Anterior cingulate cortex (tissue), 58 donors: ENCODE data around the gene SLC22A1.
"Not testable (repeated sequence)": the region's sequence is repeated elsewhere in the genome, so short reads cannot be mapped to it uniquely, and the experiment has no call there.

Experiments
- DNase-seq, 58 donors: peaks; one replicate each; lab custom pipeline; 2025; lab: John Stamatoyannopoulos, UW

SLC22A1 gene

DNA sequence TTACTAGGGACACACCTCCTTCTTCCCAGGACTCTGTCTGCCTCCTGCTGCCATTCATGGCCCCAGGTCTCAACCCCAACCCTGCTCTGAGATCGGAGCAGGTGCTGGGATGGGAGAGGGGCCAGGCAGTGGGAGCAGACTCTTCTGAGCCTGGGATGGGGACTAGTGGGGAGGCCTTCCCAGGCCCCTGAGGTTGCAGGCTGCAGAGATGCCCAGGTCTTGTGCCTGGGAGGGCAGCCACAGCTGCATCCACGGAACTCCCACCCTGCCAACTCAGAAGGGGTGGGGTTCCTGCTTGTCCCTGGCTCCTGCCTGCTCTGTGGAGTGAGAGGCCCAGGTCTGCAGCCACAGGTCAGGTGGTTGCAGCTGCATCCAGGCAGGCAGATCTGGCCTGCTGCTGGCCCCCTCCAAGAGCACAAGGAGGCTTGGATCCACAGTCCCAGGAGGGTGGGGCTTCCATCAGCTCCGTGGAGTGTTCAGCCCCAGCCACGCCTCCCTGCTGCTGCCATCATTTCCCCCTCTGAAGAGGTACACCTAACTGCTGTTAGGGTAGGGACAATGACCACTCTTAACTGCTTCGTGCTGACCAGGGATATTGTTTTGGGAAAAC is 2.9 kb upstream of the SLC22A1 start:
- DNase-seq, result no peak

DNA sequence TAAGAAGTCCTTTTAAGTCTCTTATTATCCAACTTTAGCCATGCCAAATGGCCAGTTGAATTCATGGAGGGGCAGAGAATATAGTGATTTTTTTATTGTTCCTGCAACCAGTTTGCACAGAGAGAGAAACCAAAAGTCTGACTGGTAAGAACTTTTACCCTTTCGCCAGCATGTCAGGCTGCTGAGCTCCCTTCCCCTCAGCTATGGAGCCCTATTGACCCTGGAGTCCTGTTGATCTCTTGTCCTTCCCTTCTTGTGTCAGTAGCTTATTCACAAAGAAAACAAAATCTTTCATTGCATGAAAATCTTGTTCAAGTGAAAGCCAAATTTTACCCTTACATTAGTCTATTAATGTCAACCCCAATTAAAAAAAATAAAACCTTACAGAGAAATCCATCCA is 1.5 kb upstream of the SLC22A1 start:
- no peak for DNase-seq

DNA sequence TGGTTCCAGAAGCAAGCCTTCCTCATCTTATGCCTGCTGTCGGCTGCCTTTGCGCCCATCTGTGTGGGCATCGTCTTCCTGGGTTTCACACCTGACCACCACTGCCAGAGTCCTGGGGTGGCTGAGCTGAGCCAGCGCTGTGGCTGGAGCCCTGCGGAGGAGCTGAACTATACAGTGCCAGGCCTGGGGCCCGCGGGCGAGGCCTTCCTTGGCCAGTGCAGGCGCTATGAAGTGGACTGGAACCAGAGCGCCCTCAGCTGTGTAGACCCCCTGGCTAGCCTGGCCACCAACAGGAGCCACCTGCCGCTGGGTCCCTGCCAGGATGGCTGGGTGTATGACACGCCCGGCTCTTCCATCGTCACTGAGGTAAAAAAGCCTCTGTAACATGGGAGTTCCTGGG is 366 bp downstream of the SLC22A1 start:
- DNase-seq, result no peak

DNA sequence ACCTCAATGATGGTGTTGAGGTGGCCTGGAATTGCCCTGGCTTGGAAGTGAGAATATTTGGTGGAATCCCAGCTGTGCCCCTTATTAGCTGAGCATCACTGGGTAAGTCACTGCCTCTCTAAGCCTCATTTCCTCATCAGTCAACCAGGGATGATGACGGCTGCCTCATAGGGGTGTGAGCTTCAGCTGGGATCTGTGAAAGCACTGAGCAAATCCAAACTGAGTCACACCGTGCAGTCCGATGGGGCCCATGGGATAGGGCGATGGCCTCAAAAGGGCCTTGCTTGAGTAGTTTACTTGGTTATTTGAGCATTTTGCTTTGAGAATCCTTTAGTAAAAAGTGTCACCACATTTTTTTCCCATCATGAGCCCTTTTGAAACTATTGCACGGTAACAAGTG is 1.1 kb downstream of the SLC22A1 start:
- DNase-seq, result no peak

DNA sequence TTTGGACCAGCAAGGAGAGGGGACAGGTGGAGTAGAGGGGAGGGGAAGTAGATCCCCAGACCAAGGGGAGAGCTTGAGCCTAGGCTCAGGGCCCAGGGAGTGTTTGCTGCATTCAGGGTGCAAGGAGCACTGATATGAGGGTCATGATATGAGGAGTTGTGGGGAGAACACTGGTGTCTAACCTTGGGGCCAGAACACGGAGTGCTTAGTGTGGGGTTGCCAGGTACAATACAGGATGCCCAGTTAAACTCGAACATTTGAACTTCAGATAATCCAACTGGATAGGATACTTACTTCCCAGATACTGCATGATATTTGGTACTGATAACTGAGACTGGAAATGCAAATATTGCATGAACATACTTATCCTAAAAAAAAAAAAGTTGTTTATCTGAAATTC is 2.4 kb downstream of the SLC22A1 start:
- DNase-seq, result no peak

DNA sequence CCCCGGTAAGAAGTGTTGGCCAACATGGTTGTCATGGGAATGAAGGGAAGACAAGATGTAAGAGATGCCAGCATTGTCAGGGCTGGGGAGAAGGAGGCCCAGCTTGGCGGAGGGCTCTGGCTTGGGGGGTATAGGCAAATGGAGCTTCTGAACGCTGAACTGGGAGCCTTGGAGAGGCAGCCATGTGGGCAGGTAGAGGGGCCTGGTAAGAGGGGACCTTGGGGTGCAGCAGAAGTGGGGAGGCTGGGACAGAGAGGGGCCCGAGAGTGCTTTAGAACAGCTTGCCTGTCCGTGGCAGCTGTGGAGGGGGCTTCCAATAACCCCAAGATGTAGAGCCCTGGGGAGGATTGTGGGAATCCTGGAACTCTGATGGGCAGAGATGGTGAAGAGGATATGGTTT is 3.0 kb downstream of the SLC22A1 start:
- no peak for DNase-seq

DNA sequence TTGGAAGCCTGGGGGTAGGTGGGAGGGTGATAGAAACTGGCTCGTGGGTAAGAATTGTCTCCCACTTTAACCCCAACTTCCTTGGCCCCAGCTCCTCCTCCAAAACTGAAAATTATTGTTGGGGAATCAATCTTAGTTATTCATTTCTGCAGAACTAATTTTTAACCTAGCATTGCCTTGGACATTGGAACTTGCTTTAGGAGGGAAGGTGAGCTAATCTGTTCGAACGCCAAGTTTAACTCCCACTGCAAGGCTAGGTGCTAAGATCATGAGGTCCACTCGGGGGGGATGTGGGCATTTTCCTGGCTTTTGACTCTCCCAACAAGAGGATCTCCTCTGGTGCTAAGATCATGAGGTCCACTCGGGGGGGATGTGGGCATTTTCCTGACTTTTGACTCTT is 3.5 kb downstream of the SLC22A1 start:
- DNase-seq, result not testable (repeated sequence)

DNA sequence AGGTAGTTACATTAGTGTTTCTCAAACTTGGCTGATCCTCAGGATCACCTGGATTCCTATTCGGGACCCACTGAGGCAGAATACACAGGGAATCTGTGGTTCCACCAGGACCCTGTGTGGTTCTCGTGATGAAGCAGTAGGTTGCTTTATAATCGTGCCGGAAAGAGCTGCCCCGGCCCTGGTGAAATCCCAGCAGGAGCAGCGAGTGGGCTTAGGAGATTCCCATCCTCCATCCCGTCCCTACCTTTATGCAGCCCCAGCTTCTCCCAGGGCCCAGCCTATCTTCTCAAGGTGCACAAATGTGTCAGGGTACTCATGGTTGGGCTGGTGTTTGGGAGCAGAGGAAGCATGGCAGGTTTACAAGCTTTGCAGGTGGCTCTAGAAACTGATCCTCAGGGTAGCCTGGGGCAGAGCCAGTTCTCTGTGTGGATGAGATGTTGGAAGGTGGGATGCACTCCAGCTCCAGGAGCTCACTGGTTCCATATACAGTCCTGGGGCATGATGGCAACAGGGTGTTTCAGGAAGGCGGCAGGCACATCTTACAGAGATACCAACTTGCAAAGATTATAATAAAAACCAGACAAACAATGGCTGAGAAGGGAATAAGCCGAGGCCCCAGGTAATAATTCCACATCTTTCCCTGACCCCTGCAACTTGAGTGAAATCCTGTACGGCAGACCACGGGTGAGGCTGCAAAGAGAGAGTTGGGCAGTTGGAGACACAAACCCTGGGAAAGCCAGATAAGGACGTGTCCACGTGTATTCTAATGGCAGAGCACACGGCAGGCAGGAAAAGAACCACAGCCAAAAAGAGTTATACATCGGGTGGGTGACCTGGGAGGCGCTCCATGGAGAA is 5.9 kb downstream of the SLC22A1 start:
- no peak for DNase-seq

DNA sequence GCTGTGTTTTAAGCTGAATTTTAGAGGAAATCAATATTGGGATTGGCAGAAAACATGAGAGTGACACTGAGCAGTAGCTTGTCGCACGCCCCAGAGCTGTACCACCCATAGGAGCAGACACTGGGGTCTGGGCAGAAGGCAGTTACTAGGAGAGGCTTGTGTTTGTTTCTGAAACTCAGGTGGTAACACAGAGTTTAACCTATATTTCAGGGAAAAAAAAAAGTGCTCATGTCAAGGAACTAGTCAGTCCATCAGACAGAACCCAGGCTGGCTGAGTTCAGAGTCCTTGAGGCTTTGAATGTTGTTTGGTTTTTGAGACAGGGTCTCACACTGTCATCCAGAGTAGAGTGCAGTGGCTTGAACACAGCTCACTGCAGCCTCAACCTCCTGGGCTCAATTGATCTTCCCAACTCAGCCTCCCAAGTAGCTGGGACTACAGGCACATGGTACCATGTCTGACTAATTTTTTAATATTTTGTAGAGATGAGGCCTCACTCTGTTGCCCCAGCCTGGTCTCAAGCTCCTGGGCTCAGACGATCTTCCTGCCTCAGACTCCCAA is 6.6 kb downstream of the SLC22A1 start:
- DNase-seq, result no peak

DNA sequence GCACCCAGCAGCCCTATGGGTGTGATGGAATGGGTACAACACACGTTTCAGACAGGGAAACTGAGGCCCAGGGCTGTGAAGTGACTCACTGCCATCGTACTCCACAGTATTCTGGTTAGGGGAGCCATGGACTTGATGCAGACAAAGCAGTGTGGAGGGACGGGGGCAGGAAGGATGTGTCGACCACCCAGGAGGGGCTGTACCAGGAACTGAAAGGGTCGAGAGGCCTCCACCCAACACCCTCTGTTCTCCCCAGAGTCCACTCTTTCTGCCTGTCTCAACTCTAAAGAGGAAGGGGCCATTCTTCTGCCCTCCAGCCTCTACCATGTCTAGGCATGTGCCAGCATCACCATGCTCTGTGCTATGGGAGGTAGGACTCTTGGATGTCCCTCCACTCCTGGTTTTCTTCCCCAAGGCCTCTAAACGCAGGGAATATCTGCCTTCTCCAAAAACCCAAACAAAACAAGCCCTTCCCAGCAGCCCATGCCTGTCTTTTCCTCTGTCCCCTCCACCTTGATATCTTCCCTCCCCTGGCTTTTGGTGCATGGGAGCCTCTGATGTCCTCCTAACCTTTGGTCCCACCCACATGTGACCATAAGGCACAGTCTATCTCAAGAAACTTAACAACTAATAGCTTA is 7.4 kb downstream of the SLC22A1 start:
- DNase-seq, result no peak

DNA sequence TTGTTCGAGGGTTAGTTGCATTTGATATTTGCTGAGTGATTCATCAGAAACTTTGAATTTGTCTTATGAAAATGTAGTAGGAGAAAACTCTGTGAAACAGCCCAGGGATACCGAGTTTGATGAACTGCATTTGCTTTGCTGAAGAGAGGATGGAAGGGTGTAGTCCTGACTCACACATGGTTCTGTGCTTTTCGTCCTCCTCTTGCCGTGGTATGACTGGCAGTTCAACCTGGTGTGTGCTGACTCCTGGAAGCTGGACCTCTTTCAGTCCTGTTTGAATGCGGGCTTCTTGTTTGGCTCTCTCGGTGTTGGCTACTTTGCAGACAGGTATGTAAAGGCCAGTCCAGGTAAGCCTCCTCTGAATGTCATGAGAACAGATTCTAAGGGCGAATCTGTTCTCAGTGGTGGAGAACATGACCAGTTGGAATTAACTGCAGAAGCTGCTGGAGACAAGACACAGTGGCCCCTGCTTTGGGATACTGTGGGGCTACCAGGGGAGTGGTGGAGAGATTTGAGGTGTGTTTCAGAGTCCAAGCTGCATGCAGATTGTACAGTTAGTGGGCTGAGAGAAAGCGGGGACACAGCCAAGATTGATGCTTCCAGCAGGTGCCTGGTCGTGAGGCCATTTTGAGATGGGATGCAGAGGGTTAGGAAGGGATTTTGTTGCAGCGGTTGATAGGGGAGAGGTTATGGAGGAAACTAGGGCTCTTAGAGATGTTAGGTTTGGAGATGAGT is 8.4 kb downstream of the SLC22A1 start:
- DNase-seq, result no peak

DNA sequence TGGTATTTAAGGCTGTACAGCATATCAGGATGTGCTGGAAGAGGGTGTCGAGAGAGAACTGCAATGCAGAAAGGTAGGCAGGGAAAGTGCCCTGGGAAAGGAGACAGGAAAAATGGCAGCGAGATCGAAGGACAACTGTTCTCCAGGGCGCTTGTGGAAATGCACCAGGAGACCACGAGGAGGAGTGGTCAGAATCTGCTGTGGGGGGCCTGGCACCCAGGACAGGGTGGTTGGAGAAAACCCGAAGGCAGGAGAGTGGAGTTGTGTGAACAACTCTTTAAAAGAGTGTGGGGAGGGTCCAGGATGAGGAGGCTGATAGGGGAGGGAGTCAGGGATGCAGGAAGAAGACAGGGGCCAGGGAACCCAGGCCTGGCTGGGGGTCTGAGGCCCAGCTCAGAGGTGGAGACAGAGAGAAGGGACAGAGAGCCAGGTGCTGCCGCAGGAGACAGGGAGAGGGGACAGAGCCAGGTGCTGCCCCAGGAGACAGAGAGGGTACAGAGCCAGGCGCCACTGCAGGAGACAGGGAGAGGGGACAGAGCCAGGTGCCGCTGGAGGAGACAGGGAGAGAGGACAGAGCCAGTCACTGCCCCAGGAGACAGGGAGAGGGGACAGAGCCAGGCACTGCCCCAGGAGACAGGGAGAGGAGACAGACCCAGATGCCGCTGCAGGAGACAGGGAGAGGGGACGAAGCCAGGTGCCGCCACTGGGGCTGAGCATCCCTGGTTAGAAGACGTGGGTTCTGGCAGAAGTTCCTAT is 9.3 kb downstream of the SLC22A1 start:
- no peak for DNase-seq

DNA sequence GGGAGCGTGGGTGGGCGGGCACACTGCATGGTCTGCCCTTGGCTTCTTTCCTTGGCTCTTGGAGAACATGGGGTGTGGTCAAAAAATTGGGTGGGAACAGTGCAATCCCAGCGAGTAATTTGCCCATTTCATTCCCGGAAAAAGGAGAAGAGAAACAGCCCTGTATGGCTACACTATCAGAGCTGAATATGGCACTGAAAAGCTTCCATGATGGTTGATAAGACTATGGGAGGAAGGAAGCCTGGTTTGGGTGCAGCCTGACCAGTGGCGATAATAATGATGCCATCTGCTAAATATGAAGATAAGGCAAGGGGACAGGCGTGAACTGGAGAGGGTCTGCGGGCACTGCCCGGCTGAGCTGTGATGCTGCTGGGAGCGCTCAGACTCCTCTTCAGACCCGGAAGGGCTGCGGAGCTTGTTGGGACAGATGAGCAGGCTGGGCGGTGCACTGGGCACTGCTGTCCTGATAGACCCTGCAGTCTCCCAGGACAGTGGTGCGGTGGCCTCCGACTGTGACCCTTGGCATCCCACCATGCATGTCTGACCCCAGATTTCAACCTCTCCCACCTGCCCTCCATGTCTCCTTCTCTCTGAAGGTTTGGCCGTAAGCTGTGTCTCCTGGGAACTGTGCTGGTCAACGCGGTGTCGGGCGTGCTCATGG is 10.2 kb downstream of the SLC22A1 start:
- DNase-seq, result no peak

DNA sequence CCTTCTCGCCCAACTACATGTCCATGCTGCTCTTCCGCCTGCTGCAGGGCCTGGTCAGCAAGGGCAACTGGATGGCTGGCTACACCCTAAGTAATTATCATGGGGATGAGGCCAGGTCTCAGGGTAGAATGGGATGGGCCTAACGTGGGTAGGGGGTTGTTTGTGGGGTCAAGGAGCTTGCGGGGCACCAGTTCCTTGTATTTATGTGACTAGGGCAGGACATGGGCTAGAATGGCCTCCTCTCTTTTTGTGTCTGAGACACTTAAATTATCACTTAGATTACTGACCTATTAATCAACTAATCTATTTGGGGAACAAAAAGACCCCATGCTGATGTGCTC is 10.7 kb downstream of the SLC22A1 start:
- DNase-seq, result no peak

DNA sequence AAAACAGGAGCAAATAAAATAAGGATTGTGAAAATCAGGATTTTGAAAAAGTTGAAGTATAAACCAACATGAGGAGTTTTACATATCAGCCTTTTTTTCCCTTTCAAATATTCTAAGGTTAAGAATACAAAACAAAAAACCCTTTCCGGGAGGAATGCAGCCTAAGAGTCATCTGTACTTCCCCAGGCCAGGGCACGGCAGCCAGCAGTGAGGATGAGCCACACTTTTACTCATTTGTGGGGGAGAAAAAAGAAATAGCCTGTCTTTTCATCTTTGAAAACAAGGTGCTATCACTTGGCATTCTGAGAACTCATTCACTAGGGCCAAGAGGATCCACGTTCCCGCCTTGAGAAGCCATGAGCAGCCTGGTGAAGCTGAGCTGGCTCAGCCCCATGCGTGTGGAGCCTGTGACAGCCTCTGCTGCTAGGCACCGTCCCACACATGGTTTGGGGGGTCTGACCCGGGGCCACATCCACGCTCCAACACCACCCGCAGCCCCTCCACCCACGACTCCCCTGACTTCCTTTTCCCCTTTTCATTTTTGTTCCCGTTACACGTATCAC is 11.2 kb downstream of the SLC22A1 start:
- no peak for DNase-seq

DNA sequence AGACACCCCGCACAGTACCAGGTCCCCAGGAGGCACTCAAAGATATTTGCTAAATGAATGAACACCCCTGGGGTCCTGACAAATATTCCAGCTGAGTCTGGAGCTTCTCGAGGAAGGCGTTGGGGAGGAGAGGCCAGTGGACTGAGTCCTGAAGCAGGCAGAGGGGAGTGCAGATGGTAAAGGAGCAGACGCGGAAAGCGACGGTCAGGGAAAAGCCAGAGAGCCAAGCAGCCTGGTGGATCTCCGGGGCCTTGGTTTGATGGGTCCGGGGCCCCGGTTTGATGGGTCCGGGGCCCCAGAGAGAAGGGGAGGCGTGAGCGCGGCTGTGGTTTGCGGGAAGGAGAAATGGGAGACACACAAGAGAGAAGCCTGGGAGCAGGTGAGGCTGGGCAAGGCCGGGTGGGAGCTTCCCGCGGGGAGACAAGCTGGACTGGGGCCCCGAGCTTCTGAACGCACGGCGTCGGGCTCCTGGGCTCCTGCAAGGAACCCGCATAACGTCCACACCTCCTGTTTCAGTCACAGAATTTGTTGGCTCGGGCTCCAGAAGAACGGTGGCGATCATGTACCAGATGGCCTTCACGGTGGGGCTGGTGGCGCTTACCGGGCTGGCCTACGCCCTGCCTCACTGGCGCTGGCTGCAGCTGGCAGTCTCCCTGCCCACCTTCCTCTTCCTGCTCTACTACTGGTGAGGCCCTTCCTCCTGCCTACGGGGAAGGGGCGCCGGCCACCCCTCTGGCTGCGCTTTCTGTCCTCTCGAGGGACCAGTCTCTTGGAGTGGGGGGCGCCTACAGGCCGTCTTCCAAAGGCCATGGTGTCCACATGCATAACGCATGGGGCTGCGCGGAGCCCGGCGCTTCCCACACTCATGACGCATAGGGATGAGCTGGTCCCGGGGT is 12.1 kb downstream of the SLC22A1 start:
- no peak for DNase-seq

DNA sequence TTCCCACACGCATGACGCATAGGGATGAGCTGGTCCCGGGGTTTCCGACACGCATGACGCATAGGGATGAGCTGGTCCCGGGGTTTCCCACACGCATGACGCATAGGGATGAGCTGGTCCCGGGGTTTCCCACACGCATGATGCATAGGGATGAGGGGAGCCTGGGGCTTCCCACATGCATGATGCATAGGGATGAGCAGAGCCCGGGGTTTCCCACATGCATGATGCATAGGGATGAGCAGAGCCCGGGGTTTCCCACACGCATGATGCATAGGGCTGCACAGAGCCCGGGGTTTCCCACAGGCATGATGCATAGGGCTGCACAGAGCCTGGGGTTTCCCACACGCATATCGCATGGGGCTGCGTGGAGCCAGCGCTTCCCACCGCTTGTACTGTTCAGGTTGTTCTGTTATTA is 12.7 kb downstream of the SLC22A1 start:
- DNase-seq, result not testable (repeated sequence)
